H1 (cell line): Measurements from ENCODE around the gene TOP3A. TPM values are rescaled to one million over a fixed set of nuclear protein-coding genes. Genes with fewer than 3 reads are reported as not detected.

ENCODE experiments used
- CTCF ChIA-PET: fragments of 300-600 bp; sonication (Branson Sonifier 250); formaldehyde crosslinking; loops from one replicate; lab custom pipeline; 2021; ENCODE audit not compliant: partially characterized antibody; lab: Charles Lee
- POLR2A ChIA-PET: fragments of 300-600 bp; sonication (Branson Sonifier 250); formaldehyde crosslinking; loops from one replicate; lab custom pipeline; 2021; ENCODE audit warnings: inconsistent platforms; ENCODE audit not compliant: partially characterized antibody; lab: Charles Lee
- DNase-seq, 2 experiments: peaks; one replicate each; pipeline versions ENCODE4 v3.0.0 to v3.0.0-alpha.2; 2010 to 2022; ENCODE audit warnings: low spot score in 2 of 2, low read depth in 1 of 2, mixed read lengths in 1 of 2
- FAIRE-seq: peaks from 2 replicates; lab custom pipeline; 2011; peaks lifted over from hg19 to GRCh38; lab: Jason Lieb, UNC
- H2AFZ ChIP-seq: 2 replicates; pipeline ENCODE4 v1.8.1; 2012; ENCODE audit warnings: low read length, inconsistent platforms
- H2AK5ac ChIP-seq: 2 replicates; pipeline ENCODE4 v1.6.1; 2013; ENCODE audit warnings: low read depth, low read length
- H2BK120ac ChIP-seq: replicated peaks from 2 replicates; pipeline ENCODE3; 2013; ENCODE audit warnings: low read depth, low read length, inconsistent platforms
- H2BK12ac ChIP-seq: 2 replicates; pipeline ENCODE4 v1.6.1; 2013; ENCODE audit warnings: low read depth, low read length
- H2BK15ac ChIP-seq: 2 replicates; pipeline ENCODE4 v1.6.1; 2013; ENCODE audit warnings: low read length
- H2BK20ac ChIP-seq: 2 replicates; pipeline ENCODE4 v1.6.1; 2013; ENCODE audit warnings: low read length
- H2BK5ac ChIP-seq: 2 replicates; pipeline ENCODE4 v1.6.1; 2013; ENCODE audit warnings: low read depth, low read length
- H3K14ac ChIP-seq: 2 replicates; pipeline ENCODE4 v1.6.1; 2013; ENCODE audit warnings: inconsistent platforms; ENCODE audit not compliant: insufficient read length
- H3K18ac ChIP-seq: 2 replicates; pipeline ENCODE4 v1.6.1; 2013; ENCODE audit warnings: low read length; ENCODE audit errors: extremely low read depth
- H3K23ac ChIP-seq: 2 replicates; pipeline ENCODE4 v1.6.1; 2013; ENCODE audit warnings: inconsistent platforms; ENCODE audit not compliant: insufficient read length
- H3K23me2 ChIP-seq: 2 replicates; pipeline ENCODE4 v1.6.1; 2013; ENCODE audit warnings: low read depth, low read length
- H3K27ac ChIP-seq: 2 replicates; pipeline ENCODE4 v1.6.1; 2011; ENCODE audit warnings: low read depth, low read length, inconsistent platforms
- H3K27me3 ChIP-seq, 4 experiments: replicated peaks in 1 of 4; 1 replicate in 1 of 4; 2 replicates in 3 of 4; pipeline versions ENCODE4 v1.6.1 to v1.8.1; 2011 to 2013; ENCODE audit warnings: low read length in 3 of 4, mild to moderate bottlenecking in 3 of 4, inconsistent platforms in 2 of 4, mixed read lengths in 2 of 4, moderate library complexity in 1 of 4; ENCODE audit not compliant: control insufficient read depth in 3 of 4, insufficient read depth in 3 of 4; ENCODE audit errors: extremely low read depth in 1 of 4
- H3K36me3 ChIP-seq, 4 experiments: 2 replicates each; pipeline versions ENCODE4 v1.6.1 to v1.8.1; 2011 to 2013; ENCODE audit warnings: mild to moderate bottlenecking in 4 of 4, low read length in 3 of 4, moderate library complexity in 2 of 4, control low read depth in 1 of 4, inconsistent platforms in 1 of 4; ENCODE audit not compliant: insufficient read depth in 4 of 4, control insufficient read depth in 2 of 4
- H3K4ac ChIP-seq: replicated peaks from 2 replicates; pipeline ENCODE3; 2013; ENCODE audit warnings: low read length, low read depth, mixed read lengths, inconsistent platforms; ENCODE audit not compliant: insufficient read length
- H3K4me1 ChIP-seq, 4 experiments: replicated peaks in 1 of 4; 1 replicate in 1 of 4; 2 replicates in 3 of 4; pipeline versions ENCODE4 v1.6.1 to v1.8.1; 2011 to 2013; ENCODE audit warnings: low read length in 3 of 4, inconsistent platforms in 2 of 4, mixed read lengths in 1 of 4; ENCODE audit not compliant: insufficient read depth in 4 of 4, control insufficient read depth in 3 of 4
- H3K4me2 ChIP-seq, 2 experiments: 2 replicates each; pipeline versions ENCODE4 v1.6.1 to v1.8.1; 2011 to 2013; ENCODE audit warnings: low read depth in 2 of 2, low read length in 2 of 2, control low read depth in 1 of 2, inconsistent platforms in 1 of 2, mild to moderate bottlenecking in 1 of 2; ENCODE audit not compliant: insufficient read depth in 1 of 2
- H3K4me3 ChIP-seq, 4 experiments: fragments of 200-600, 300-600 bp in 1 of 4; sonication (generic), shearing (Covaris generic), sonication (Bioruptor Twin) in 1 of 4; 2 replicates each; pipeline versions ENCODE4 v1.5.1 to v1.8.1; 2011 to 2016; ENCODE audit warnings: low read length in 4 of 4, low read depth in 3 of 4, control low read depth in 2 of 4, inconsistent platforms in 2 of 4, mild to moderate bottlenecking in 2 of 4, mixed read lengths in 1 of 4, moderate library complexity in 1 of 4; ENCODE audit not compliant: insufficient read depth in 2 of 4; ENCODE audit errors: extremely low read depth in 1 of 4
- H3K56ac ChIP-seq: replicated peaks from 2 replicates; pipeline ENCODE3; 2013; ENCODE audit warnings: low read depth, mild to moderate bottlenecking, mixed read lengths, low read length, inconsistent platforms; ENCODE audit not compliant: insufficient read length
- H3K79me1 ChIP-seq: 2 replicates; pipeline ENCODE4 v1.6.1; 2013; ENCODE audit warnings: low read depth, low read length, control low read depth
- H3K79me2 ChIP-seq, 2 experiments: 2 replicates each; pipeline versions ENCODE4 v1.6.1 to v1.8.1; 2012 to 2013; ENCODE audit warnings: low read length in 2 of 2, mild to moderate bottlenecking in 2 of 2, inconsistent platforms in 1 of 2; ENCODE audit not compliant: insufficient read depth in 2 of 2, control insufficient read depth in 1 of 2
- H3K9ac ChIP-seq, 4 experiments: replicated peaks in 1 of 4; 1 replicate in 1 of 4; 2 replicates in 3 of 4; pipeline versions ENCODE4 v1.6.1 to v1.8.1; 2011 to 2013; ENCODE audit warnings: low read depth in 3 of 4, low read length in 3 of 4, control low read depth in 2 of 4, mild to moderate bottlenecking in 2 of 4, moderate library complexity in 2 of 4, inconsistent platforms in 1 of 4; ENCODE audit errors: extremely low read depth in 1 of 4
- H3K9me3 ChIP-seq, 2 experiments: 2 replicates each; pipeline versions ENCODE4 v1.6.1 to v1.8.1; 2012 to 2013; ENCODE audit warnings: mild to moderate bottlenecking in 2 of 2, moderate library complexity in 2 of 2, control low read depth in 1 of 2, inconsistent platforms in 1 of 2, low read depth in 1 of 2, low read length in 1 of 2, mixed read lengths in 1 of 2; ENCODE audit not compliant: insufficient read depth in 2 of 2
- H4K20me1 ChIP-seq, 2 experiments: replicated peaks in 1 of 2; 2 replicates each; pipeline versions ENCODE3 to v1.8.1; 2011 to 2013; ENCODE audit warnings: inconsistent platforms in 2 of 2, low read length in 2 of 2, mild to moderate bottlenecking in 1 of 2; ENCODE audit not compliant: insufficient read depth in 2 of 2, control insufficient read depth in 1 of 2
- H4K5ac ChIP-seq: 2 replicates; pipeline ENCODE4 v1.6.1; 2013; ENCODE audit warnings: low read length, low read depth, mixed read lengths, inconsistent platforms; ENCODE audit not compliant: insufficient read length
- H4K8ac ChIP-seq: 2 replicates; pipeline ENCODE4 v1.8.0; 2013; ENCODE audit warnings: mild to moderate bottlenecking, moderate library complexity, low read length, inconsistent platforms; ENCODE audit not compliant: insufficient read depth; ENCODE audit errors: extremely low read depth
- H4K91ac ChIP-seq: replicated peaks from 2 replicates; pipeline ENCODE3; 2013; ENCODE audit warnings: low read length, mixed read lengths, inconsistent platforms; ENCODE audit not compliant: insufficient read length
- BACH1 ChIP-seq: IDR thresholded peaks from 2 replicates; pipeline ENCODE4 v1.6.1; 2012; ENCODE audit warnings: low read length, improper control_type of control experiment
- CBX5 ChIP-seq: fragments of 300-800, 300-1000 bp; sonication (generic); IDR thresholded peaks from 2 replicates; pipeline ENCODE4 v1.7.1; 2016; ENCODE audit warnings: antibody characterized with exemption, low read length, low read depth
- FOSL1 ChIP-seq: IDR thresholded peaks from 2 replicates; pipeline ENCODE4 v1.6.1; 2011; ENCODE audit warnings: mild to moderate bottlenecking, low read depth, low read length, moderate library complexity; ENCODE audit not compliant: insufficient read depth
- GABPA ChIP-seq: IDR thresholded peaks from 2 replicates; pipeline ENCODE4 v1.6.1; 2011; ENCODE audit warnings: mild to moderate bottlenecking, low read length, moderate library complexity, borderline replicate concordance; ENCODE audit not compliant: insufficient read depth
- HDAC2 ChIP-seq, 2 experiments: fragments of 300-600 bp in 1 of 2; sonication (generic) in 1 of 2; IDR thresholded peaks; 2 replicates each; pipeline ENCODE4 v1.6.1; 2011 to 2012; ENCODE audit warnings: low read depth in 2 of 2, low read length in 2 of 2, mild to moderate bottlenecking in 2 of 2, moderate library complexity in 2 of 2, borderline replicate concordance in 1 of 2, inconsistent platforms in 1 of 2
- MAFK ChIP-seq: IDR thresholded peaks from 2 replicates; pipeline ENCODE4 v1.6.1; 2012; ENCODE audit warnings: low read depth, mild to moderate bottlenecking, improper control_type of control experiment, low read length
- TBP ChIP-seq: IDR thresholded peaks from 2 replicates; pipeline ENCODE4 v1.6.1; 2011; ENCODE audit warnings: low read depth, low read length, improper control_type of control experiment
- WGBS, 2 experiments: shearing (Covaris generic) in 1 of 2; methylation state at CpG; one replicate each; pipeline versions ENCODE4 v1.1.6 to v1.1.7; 2013 to 2015; ENCODE audit warnings: low lambda C conversion rate in 2 of 2, mixed read lengths in 2 of 2, inconsistent platforms in 1 of 2, low coverage in 1 of 2, missing lambda C conversion rate in 1 of 2; ENCODE audit not compliant: insufficient replicate concordance in 2 of 2, insufficient coverage in 1 of 2, insufficient read length in 1 of 2; ENCODE audit errors: extremely low coverage in 1 of 2, missing lambda C conversion rate in 1 of 2; 5-methylcytosine and 5-hydroxymethylcytosine counted together
- polyA plus RNA-seq, 7 experiments: library from polyadenylated mRNA; depleted of rRNA in 3 of 7; stranded (reverse) in 5 of 7; unstranded in 2 of 7; fragments of >200 nt in 5 of 7; fragments of 200-250 nt in 2 of 7; gene quantifications; 1 replicate in 5 of 7; 2 replicates in 1 of 7; 4 replicates in 1 of 7; pipeline versions ENCODE4 v1.2.1 to v1.2.3, GENCODE V29; 2011 to 2013; ENCODE audit warnings: missing spikeins in 2 of 7, mixed read lengths in 2 of 7
- total RNA-seq: library from RNA; stranded (reverse); fragmentation: NEBNext Ultra II Directional; extraction: Animal tissue kit (Norgen Biotek cat#: 25700); gene quantifications from 2 replicates; pipeline ENCODE4 v1.2.1, GENCODE V29; 2021
- TF ChIP-seq, protein P1 (sequence below): IDR thresholded peaks from 2 replicates; pipeline ENCODE4 v1.6.1; 2012; ENCODE audit warnings: inconsistent platforms

The TOP3A gene
- total and polyA plus RNA-seq, 2 of the 8 experiments (the other 6 are each of a cell fraction or from before 2014, with no cell fraction given): 23.4 to 54.3 TPM

- Histone ChIP-seq H3K18ac (no peak overlapping the region), H3K23me2 (no peaks in the 10 kb centered on the region), H3K14ac (no peak overlapping the region), H2BK12ac (no peak overlapping the region), H3K27me3 (no peaks in the 10 kb centered on the region), H3K9me3 (no peaks in the 10 kb centered on the region), H4K20me1 (peaks cover 3 to 12% of the 10 kb centered on the region in 2 experiments), H3K4me2 (no peak overlapping the region), H2BK120ac (no peak overlapping the region), H3K27ac (no peak overlapping the region), H2BK20ac (no peak overlapping the region), H3K56ac (no peak overlapping the region), H3K36me3 (peaks cover 41 to 86% (median 69%) of the 10 kb centered on the region in 4 experiments), H3K4ac (no peak overlapping the region), H3K79me2 (no peaks in the 10 kb centered on the region), H2AFZ (no peak overlapping the region), H3K4me1 (no peaks in the 10 kb centered on the region), H3K79me1 (no peaks in the 10 kb centered on the region), H2AK5ac (no peak overlapping the region), H4K91ac (no peak overlapping the region), H2BK5ac (no peak overlapping the region), H4K8ac (no peak overlapping the region), H3K4me3 (no peak overlapping the region), H3K23ac (no peak overlapping the region), H2BK15ac (no peak overlapping the region), H4K5ac (no peak overlapping the region), H3K9ac (no peak overlapping the region)
- DNase-seq (no peak), FAIRE-seq (no peak)
- 92% methylated on average over 6 of the region's 6 CpGs; no CpG with 5 or more reads in 1 of the 2 experiments for WGBS, 2 experiments
- CTCF ChIA-PET: interaction anchor here (2.2 kb wide), 1 partner anchor 26 kb away, joined by 4 read pairs; no protein-coding TSS in a partner anchor
- POLR2A ChIA-PET: interaction anchor here (1.6 to 2.0 kb wide), 2 partner anchors 11 to 18 kb away, joined by 4 to 6 read pairs; no protein-coding TSS in a partner anchor
- TF ChIP-seq FOSL1 (no peak), BACH1 (no peak), GABPA (no peak), MAFK (no peak), HDAC2 (IDR thresholded peaks at IDR 0.05; ENCODE audit: borderline replicate concordance in 1 of 2, low read depth in 2 of 2, low read length in 2 of 2) (no peak), CBX5 (no peak), TBP (no peak)
- TF ChIP-seq, protein P1, sequence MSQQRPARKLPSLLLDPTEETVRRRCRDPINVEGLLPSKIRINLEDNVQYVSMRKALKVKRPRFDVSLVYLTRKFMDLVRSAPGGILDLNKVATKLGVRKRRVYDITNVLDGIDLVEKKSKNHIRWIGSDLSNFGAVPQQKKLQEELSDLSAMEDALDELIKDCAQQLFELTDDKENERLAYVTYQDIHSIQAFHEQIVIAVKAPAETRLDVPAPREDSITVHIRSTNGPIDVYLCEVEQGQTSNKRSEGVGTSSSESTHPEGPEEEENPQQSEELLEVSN: no peak
These were observed 33.0 kb downstream of the TOP3A start for GRCh38 chr17:18281788-18282187.
